ENCODE results near the gene PDGFB.

PDGFB gene

GRCh38 chr22:39277142-39277607 is 32.4 kb upstream of the PDGFB start:
- H3K36me3 ChIP-seq (ENCODE audit: control insufficient read depth, insufficient read depth, low read length) = no peaks in the 10 kb centered on the region
- H3K9me3 ChIP-seq (ENCODE audit: control insufficient read depth, low read length) = no peaks in the 10 kb centered on the region
- no peak overlapping the region for H3K27ac ChIP-seq (ENCODE audit: insufficient read depth, low read depth, low read length, poor library complexity, severe bottlenecking)
- WGBS, 2 experiments = 95 to 97% methylated on average over 6 of the region's 6 CpGs
- no peak overlapping the region for H3K4me3 ChIP-seq (ENCODE audit: insufficient read depth, low read depth, low read length)
- no peaks in the 10 kb centered on the region for H3K27me3 ChIP-seq (ENCODE audit: control insufficient read depth, insufficient read depth, low read length, poor library complexity, severe bottlenecking)
- no peaks in the 10 kb centered on the region for H3K4me1 ChIP-seq (ENCODE audit: control insufficient read depth, insufficient read depth, low read length)

GRCh38 chr22:39276440-39277141 is 31.8 kb upstream of the PDGFB start:
- WGBS, 2 experiments = 95 to 97% methylated on average over 12 of the region's 12 CpGs
- Histone ChIP-seq H3K9me3 (ENCODE audit: control insufficient read depth, low read length) (no peaks in the 10 kb centered on the region), H3K4me1 (ENCODE audit: control insufficient read depth, insufficient read depth, low read length) (no peaks in the 10 kb centered on the region), H3K27ac (ENCODE audit: insufficient read depth, low read depth, low read length, poor library complexity, severe bottlenecking) (no peak overlapping the region), H3K4me3 (ENCODE audit: insufficient read depth, low read depth, low read length) (no peak overlapping the region), H3K27me3 (ENCODE audit: control insufficient read depth, insufficient read depth, low read length, poor library complexity, severe bottlenecking) (no peaks in the 10 kb centered on the region), H3K36me3 (ENCODE audit: control insufficient read depth, insufficient read depth, low read length) (no peaks in the 10 kb centered on the region)

GRCh38 chr22:39275814-39276439 is 31.1 kb upstream of the PDGFB start:
- Histone ChIP-seq H3K27ac (ENCODE audit: insufficient read depth, low read depth, low read length, poor library complexity, severe bottlenecking) (no peak overlapping the region), H3K36me3 (ENCODE audit: control insufficient read depth, insufficient read depth, low read length) (no peaks in the 10 kb centered on the region), H3K9me3 (ENCODE audit: control insufficient read depth, low read length) (no peaks in the 10 kb centered on the region), H3K4me1 (ENCODE audit: control insufficient read depth, insufficient read depth, low read length) (no peaks in the 10 kb centered on the region), H3K4me3 (ENCODE audit: insufficient read depth, low read depth, low read length) (no peak overlapping the region), H3K27me3 (ENCODE audit: control insufficient read depth, insufficient read depth, low read length, poor library complexity, severe bottlenecking) (no peaks in the 10 kb centered on the region)
- 90 to 91% methylated on average over 9 of the region's 9 CpGs for WGBS, 2 experiments

GRCh38 chr22:39273950-39274887 is 29.4 kb upstream of the PDGFB start:
- H3K27ac ChIP-seq (ENCODE audit: insufficient read depth, low read depth, low read length, poor library complexity, severe bottlenecking) = no peak overlapping the region
- H3K36me3 ChIP-seq (ENCODE audit: control insufficient read depth, insufficient read depth, low read length) = no peaks in the 10 kb centered on the region
- peaks cover 5% of the 10 kb centered on the region for H3K4me1 ChIP-seq (ENCODE audit: control insufficient read depth, insufficient read depth, low read length)
- 91 to 92% methylated on average over 17 of the region's 17 CpGs for WGBS, 2 experiments
- H3K4me3 ChIP-seq (ENCODE audit: insufficient read depth, low read depth, low read length) = no peak overlapping the region
- H3K9me3 ChIP-seq (ENCODE audit: control insufficient read depth, low read length) = no peaks in the 10 kb centered on the region
- no peaks in the 10 kb centered on the region for H3K27me3 ChIP-seq (ENCODE audit: control insufficient read depth, insufficient read depth, low read length, poor library complexity, severe bottlenecking)

GRCh38 chr22:39270792-39271191 is 26.0 kb upstream of the PDGFB start:
- Histone ChIP-seq H3K9me3 (ENCODE audit: control insufficient read depth, low read length) (no peaks in the 10 kb centered on the region), H3K36me3 (ENCODE audit: control insufficient read depth, insufficient read depth, low read length) (no peaks in the 10 kb centered on the region), H3K27ac (ENCODE audit: insufficient read depth, low read depth, low read length, poor library complexity, severe bottlenecking) (no peak overlapping the region), H3K27me3 (ENCODE audit: control insufficient read depth, insufficient read depth, low read length, poor library complexity, severe bottlenecking) (no peaks in the 10 kb centered on the region), H3K4me1 (ENCODE audit: control insufficient read depth, insufficient read depth, low read length) (peaks cover 8% of the 10 kb centered on the region), H3K4me3 (ENCODE audit: insufficient read depth, low read depth, low read length) (no peak overlapping the region)
- WGBS, 2 experiments = 93 to 94% methylated on average over 9 of the region's 9 CpGs

- Histone ChIP-seq H3K27me3 (ENCODE audit: control insufficient read depth, insufficient read depth, low read length, poor library complexity, severe bottlenecking) (no peaks in the 10 kb centered on the region), H3K4me3 (ENCODE audit: insufficient read depth, low read depth, low read length) (no peak overlapping the region), H3K27ac (ENCODE audit: insufficient read depth, low read depth, low read length, poor library complexity, severe bottlenecking) (no peak overlapping the region), H3K9me3 (ENCODE audit: control insufficient read depth, low read length) (no peaks in the 10 kb centered on the region), H3K36me3 (ENCODE audit: control insufficient read depth, insufficient read depth, low read length) (no peaks in the 10 kb centered on the region), H3K4me1 (ENCODE audit: control insufficient read depth, insufficient read depth, low read length) (peaks cover 8% of the 10 kb centered on the region)
- 77 to 89% methylated on average over 5 of the region's 5 CpGs for WGBS, 2 experiments
Measured at GRCh38 chr22:39270280-39270679, 25.5 kb upstream of the PDGFB start.

- H3K27ac ChIP-seq (ENCODE audit: insufficient read depth, low read depth, low read length, poor library complexity, severe bottlenecking) = no peak overlapping the region
- H3K27me3 ChIP-seq (ENCODE audit: control insufficient read depth, insufficient read depth, low read length, poor library complexity, severe bottlenecking) = no peaks in the 10 kb centered on the region
- H3K4me3 ChIP-seq (ENCODE audit: insufficient read depth, low read depth, low read length) = no peak overlapping the region
- H3K4me1 ChIP-seq (ENCODE audit: control insufficient read depth, insufficient read depth, low read length) = peaks cover 8% of the 10 kb centered on the region
- no peaks in the 10 kb centered on the region for H3K36me3 ChIP-seq (ENCODE audit: control insufficient read depth, insufficient read depth, low read length)
- no peaks in the 10 kb centered on the region for H3K9me3 ChIP-seq (ENCODE audit: control insufficient read depth, low read length)
- WGBS, 2 experiments = 82 to 85% methylated on average over 11 of the region's 11 CpGs
Measured at GRCh38 chr22:39269095-39269790, 24.5 kb upstream of the PDGFB start.

GRCh38 chr22:39268645-39269044 is 23.9 kb upstream of the PDGFB start:
- no peak overlapping the region for H3K4me3 ChIP-seq (ENCODE audit: insufficient read depth, low read depth, low read length)
- H3K9me3 ChIP-seq (ENCODE audit: control insufficient read depth, low read length) = no peaks in the 10 kb centered on the region
- no peaks in the 10 kb centered on the region for H3K27me3 ChIP-seq (ENCODE audit: control insufficient read depth, insufficient read depth, low read length, poor library complexity, severe bottlenecking)
- no peak overlapping the region for H3K27ac ChIP-seq (ENCODE audit: insufficient read depth, low read depth, low read length, poor library complexity, severe bottlenecking)
- no peaks in the 10 kb centered on the region for H3K36me3 ChIP-seq (ENCODE audit: control insufficient read depth, insufficient read depth, low read length)
- WGBS, 2 experiments = 81 to 92% methylated on average over 7 of the region's 7 CpGs
- H3K4me1 ChIP-seq (ENCODE audit: control insufficient read depth, insufficient read depth, low read length) = peaks cover 8% of the 10 kb centered on the region

- Histone ChIP-seq H3K27ac (ENCODE audit: insufficient read depth, low read depth, low read length, poor library complexity, severe bottlenecking) (no peak overlapping the region), H3K4me3 (ENCODE audit: insufficient read depth, low read depth, low read length) (no peak overlapping the region), H3K4me1 (ENCODE audit: control insufficient read depth, insufficient read depth, low read length) (peaks cover 8% of the 10 kb centered on the region), H3K36me3 (ENCODE audit: control insufficient read depth, insufficient read depth, low read length) (no peaks in the 10 kb centered on the region), H3K9me3 (ENCODE audit: control insufficient read depth, low read length) (no peaks in the 10 kb centered on the region), H3K27me3 (ENCODE audit: control insufficient read depth, insufficient read depth, low read length, poor library complexity, severe bottlenecking) (no peaks in the 10 kb centered on the region)
- WGBS, 2 experiments = 91 to 94% methylated on average over 8 of the region's 8 CpGs
Measured at GRCh38 chr22:39267974-39268373, 23.2 kb upstream of the PDGFB start.

Data from ectodermal cell (in vitro differentiated cells).